WERI-Rb-1 (cell line): ENCODE data around the gene RTN4.

Experiments used
- DNase-seq: peaks from one replicate; pipeline ENCODE4 v3.0.0-alpha.2; 2020
- H3K27ac ChIP-seq: fragments of 250-450 bp; sonication (Bioruptor Pico); 2 replicates; pipeline ENCODE4 v1.5.1; 2020; ENCODE audit warnings: mild to moderate bottlenecking, moderate library complexity
- H3K27me3 ChIP-seq: fragments of 250-450 bp; sonication (Bioruptor Pico); 2 replicates; pipeline ENCODE4 v1.5.1; 2021; ENCODE audit warnings: mild to moderate bottlenecking, low read depth, moderate library complexity; ENCODE audit not compliant: insufficient read depth, severe bottlenecking
- H3K36me3 ChIP-seq: fragments of 250-450 bp; sonication (Bioruptor Pico); 2 replicates; pipeline ENCODE4 v1.5.1; 2020; ENCODE audit warnings: mild to moderate bottlenecking, moderate library complexity
- H3K4me3 ChIP-seq: 2 replicates; pipeline ENCODE4 v1.5.1; 2011; ENCODE audit warnings: low read depth, mild to moderate bottlenecking, control low read depth, low read length
- H3K9me3 ChIP-seq: fragments of 250-450 bp; sonication (Bioruptor Pico); 2 replicates; pipeline ENCODE4 v1.5.1; 2021; ENCODE audit warnings: mild to moderate bottlenecking, moderate library complexity; ENCODE audit not compliant: severe bottlenecking
- CTCF ChIP-seq: IDR thresholded peaks from 2 replicates; pipeline ENCODE4 v1.5.1; 2011; ENCODE audit warnings: low read depth, mild to moderate bottlenecking, control low read depth, inconsistent platforms, low read length

RTN4 gene

GRCh38 chr2:54984476-54984875 is 65.8 kb downstream of the RTN4 start:
- no peak for TF ChIP-seq CTCF
- H3K9me3 ChIP-seq = no peaks in the 10 kb centered on the region
- H3K27ac ChIP-seq = no peak overlapping the region
- peaks cover 71% of the 10 kb centered on the region for H3K36me3 ChIP-seq
- DNase-seq = no peak
- H3K27me3 ChIP-seq = no peaks in the 10 kb centered on the region
- no peak overlapping the region for H3K4me3 ChIP-seq

DNA sequence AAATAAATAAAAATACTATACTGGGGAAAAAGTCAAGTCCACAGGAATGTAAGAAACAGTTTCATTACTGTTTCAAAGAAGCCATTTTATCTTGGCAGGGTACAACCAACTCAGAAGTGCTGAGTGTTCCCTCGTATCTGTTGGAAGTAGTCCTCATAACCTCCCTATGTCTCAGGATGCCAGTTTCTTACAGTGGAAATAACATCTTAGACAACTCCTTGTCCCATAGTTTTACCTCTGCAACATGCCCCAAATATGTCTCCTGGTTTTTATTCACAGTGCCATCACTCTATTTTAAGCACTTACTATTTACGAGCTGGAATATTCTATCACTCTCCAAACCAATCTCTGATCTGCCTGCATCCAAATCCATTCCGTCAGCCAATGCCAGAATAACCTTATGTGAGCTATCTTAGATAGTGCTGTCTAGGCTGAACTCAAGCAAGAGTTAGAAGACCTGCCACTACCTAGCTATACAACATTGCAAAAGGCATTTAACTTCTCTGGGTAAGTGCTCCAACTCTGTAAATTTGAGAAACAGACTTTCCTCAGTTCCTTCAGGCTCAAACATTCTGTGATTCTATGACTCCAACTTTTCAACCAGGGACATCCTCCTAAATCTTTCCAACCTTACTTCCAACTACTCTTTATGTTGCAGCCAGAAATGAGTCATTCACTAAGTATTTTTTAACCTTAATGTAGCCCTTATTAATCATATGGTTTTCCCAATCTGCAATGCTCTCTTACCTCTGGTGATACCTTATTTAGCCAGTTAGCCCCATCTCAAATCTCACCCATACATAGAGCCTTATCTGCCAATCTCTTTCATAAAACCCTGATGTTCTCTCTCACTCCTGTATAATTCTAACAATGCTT is 66.7 kb downstream of the RTN4 start:
- no peaks in the 10 kb centered on the region for H3K27me3 ChIP-seq
- peaks cover 71% of the 10 kb centered on the region for H3K36me3 ChIP-seq
- H3K9me3 ChIP-seq = no peaks in the 10 kb centered on the region
- no peak for TF ChIP-seq CTCF
- H3K4me3 ChIP-seq = no peak overlapping the region
- DNase-seq = no peak
- H3K27ac ChIP-seq = no peak overlapping the region

DNA sequence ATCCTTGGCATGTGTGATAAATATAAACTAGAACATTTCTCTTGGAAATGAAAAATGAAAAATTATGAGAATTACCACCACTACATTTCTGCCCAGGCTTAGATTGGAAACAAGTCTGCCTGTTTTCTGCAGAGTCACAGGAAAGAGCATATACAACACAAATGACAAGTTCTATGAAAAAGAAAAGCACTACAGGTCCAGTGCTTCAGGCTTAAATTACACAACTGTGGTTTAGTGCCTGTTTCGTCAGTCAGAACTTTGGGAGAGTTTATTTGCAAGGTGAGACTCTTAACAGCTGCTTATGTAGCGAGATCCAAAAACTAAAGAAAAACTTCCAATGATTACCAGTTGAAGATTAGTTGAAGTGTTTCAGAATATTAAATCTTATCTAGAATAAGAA is 68.9 kb downstream of the RTN4 start:
- Histone ChIP-seq H3K27me3 (no peaks in the 10 kb centered on the region), H3K27ac (no peak overlapping the region), H3K36me3 (peaks cover 64% of the 10 kb centered on the region), H3K9me3 (no peaks in the 10 kb centered on the region), H3K4me3 (no peak overlapping the region)
- no peak for TF ChIP-seq CTCF
- DNase-seq = no peak

DNA sequence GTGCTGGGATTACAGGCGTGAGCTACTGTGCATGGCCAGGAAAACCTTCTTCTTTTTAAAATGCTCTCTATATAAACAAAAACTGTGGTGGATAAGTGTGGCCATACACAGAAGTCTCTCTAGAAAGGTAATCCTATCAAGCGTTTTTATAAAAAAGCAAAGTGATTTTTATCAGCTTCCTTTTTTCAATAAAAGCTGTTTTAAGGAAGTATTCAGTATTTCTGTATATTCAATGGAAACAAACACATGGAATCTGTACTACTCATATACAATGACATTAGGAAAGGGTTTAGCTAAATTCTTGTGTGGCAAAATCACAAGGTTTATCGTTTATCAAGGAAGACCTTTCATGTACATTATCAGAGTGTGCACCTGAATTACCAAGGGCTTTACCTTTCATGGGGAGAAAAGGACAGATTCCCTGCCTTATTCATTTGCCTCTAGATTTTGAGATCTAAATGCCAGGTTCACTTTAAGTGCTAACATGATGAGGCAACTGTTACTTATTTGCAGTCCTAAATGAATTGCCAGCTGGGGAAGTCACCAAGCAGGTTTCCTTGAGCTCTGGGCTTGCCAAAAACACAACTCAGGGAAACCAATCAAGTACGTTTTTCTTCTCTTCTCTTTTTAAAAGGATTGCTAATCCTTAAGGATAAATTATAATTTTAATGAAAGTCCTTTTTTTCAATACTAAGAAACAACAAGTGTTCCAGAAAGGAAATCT is 70.8 kb downstream of the RTN4 start:
- H3K4me3 ChIP-seq = no peak overlapping the region
- H3K9me3 ChIP-seq = no peaks in the 10 kb centered on the region
- peaks cover 56% of the 10 kb centered on the region for H3K36me3 ChIP-seq
- H3K27ac ChIP-seq = no peak overlapping the region
- no peaks in the 10 kb centered on the region for H3K27me3 ChIP-seq
- no peak for TF ChIP-seq CTCF
- no peak for DNase-seq

GRCh38 chr2:54977149-54977548 is 73.1 kb downstream of the RTN4 start:
- DNase-seq = no peak
- no peak overlapping the region for H3K4me3 ChIP-seq
- H3K36me3 ChIP-seq = peaks cover 60% of the 10 kb centered on the region
- TF ChIP-seq CTCF = no peak
- H3K27me3 ChIP-seq = no peaks in the 10 kb centered on the region
- H3K27ac ChIP-seq = no peak overlapping the region
- no peaks in the 10 kb centered on the region for H3K9me3 ChIP-seq
